ENCODE measurements around the gene CAMK2D.
A peak's percentile ranks its signal among the peaks of the same experiment; 100 is the strongest.
"Not testable (repeated sequence)": the region's sequence is repeated elsewhere in the genome, so short reads cannot be mapped to it uniquely, and the experiment has no call there.

The CAMK2D gene

DNA sequence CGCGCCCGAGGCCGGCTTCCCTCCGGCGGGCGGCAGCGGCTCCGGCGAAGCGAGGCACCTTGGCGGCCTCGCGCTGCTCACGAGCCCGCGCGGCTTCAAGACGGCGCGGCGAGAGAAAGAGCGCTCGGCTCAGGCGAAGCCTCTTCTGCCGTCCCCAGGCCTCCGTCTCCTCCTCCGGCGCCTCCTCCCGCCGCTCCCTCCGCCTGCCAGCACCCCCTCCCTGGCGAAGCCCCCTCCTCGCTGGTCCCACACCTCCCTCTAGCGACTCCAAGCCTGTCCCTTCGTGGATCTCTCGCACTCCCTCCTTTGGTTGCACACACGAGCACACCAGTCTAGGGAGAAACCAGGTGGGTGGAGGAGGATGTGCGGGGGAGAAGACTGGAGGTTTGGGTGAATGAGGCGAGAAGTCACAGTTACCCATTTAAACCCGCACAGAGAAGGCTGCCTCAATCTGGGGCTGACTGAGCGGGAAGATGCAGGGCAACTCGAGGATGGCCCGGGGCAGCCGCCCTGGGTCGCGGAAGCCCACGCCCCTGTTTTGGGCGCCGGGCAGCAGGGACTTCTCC lies at the start of gene CAMK2D:
Gene CAMK2D, minus strand, starts transcription at position 119 of the 566 bp plus-strand sequence. CDS start 670 bp downstream, outside the sequence.
- DNase-seq (ENCODE audit: low read depth): peak; percentile 69

DNA sequence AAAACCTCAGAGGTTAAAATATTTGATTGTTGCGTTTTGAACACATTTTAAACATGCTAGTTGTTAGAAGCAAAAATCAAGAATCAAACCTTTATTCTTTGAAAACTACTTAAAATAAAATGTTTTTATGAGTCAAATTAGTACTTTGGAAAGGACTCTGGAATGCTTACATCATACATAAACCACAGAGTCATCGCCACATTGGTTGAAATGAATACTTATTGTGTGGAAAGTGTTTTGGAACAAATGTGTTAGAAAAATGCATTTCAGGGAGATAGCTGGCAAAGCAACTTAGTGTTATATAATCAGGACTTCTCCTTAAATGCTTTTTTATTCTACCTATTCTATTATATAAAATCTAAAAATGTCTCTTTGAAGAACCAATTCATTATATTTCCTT lies 49.4 kb upstream of the CAMK2D start:
- DNase-seq (ENCODE audit: low read depth): no peak

DNA sequence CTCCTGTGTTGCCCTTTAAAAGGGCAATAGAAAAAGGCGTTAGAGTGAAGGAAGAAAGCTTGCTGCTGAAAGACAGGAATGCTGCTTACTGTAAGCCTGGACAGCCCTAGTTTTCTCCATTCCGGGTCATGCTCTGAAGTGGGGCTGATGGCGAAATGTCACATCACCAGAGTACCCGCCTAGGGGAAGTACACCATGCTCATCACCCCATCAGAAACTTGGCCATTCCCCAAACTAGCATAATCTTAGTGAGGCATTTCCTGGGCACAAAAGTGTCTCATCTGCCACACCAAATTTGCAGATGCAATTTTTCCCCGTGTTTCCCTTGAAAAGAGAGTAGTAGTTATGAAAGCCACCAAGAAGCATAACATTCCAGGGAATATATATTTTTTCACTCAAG lies 47.8 kb upstream of the CAMK2D start:
- no peak for DNase-seq (ENCODE audit: low read depth)

DNA sequence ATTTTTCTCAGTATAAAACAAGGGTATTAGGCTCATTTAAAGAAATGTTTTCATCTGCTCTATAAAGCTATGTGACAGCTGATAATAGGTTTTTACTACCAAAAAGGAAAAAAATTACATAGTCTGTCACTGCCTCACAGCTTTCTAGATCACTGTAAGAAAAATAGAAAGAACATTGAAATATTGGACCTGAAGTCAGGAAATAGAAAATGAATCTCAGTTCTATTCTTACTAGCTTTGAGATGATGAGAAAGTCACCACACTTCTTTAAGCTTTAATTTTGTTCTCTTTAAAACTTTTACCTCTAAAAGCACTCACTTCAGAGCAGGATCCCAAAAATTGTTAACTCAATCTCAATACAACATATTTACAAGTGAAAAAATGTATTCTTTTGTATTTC lies 45.3 kb upstream of the CAMK2D start:
- DNase-seq (ENCODE audit: low read depth): no peak

DNA sequence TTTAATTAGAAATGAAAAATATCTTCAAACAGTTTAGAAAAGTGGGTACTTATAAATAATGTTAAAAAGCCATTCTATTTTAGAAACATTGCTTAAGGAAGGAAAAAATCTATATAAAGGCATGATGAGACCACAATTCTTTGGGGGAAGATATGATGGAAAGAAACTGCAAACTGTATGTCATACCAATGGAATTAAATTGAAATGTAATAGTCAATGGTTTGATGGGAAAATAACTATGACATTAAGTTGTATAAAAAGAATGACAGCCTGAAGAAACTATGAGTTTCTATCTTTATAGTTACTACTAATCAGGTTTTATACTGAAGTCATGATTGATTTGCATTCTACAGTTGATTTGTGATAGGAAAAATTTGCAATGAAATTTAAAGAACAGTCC lies 40.3 kb upstream of the CAMK2D start:
- DNase-seq (ENCODE audit: low read depth): no peak

- DNase-seq (ENCODE audit: low read depth): not testable (repeated sequence)
Observed at GRCh38 chr4:113796381-113796780, 34.8 kb upstream of the CAMK2D start.

- DNase-seq (ENCODE audit: low read depth): no peak
Observed at GRCh38 chr4:113790478-113790877, 28.9 kb upstream of the CAMK2D start.

GRCh38 chr4:113788888-113789287 lies 27.4 kb upstream of the CAMK2D start:
- DNase-seq (ENCODE audit: low read depth): no peak

- no peak for DNase-seq (ENCODE audit: low read depth)
Observed at GRCh38 chr4:113785781-113786180, 24.2 kb upstream of the CAMK2D start.

GRCh38 chr4:113784497-113785250 lies 23.1 kb upstream of the CAMK2D start:
- no peak for DNase-seq (ENCODE audit: low read depth)

DNA sequence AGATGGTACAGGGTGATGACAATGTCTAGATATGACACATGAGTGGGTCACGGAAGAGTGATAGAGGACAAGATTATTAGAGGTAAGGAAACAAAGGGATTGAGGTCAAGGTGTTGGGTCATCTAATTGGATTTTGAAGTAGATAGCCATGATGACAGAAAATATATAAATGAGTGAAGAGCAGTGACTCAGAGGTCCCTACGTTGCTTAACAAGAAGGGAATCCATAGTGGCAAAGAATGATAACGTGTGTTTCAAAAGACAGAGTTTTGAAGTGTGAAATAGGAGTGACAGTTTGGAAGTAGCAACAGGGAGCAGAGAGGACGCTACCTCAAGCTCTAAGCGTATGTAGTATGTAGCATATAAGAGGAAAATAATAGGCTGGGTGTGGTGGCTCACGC lies 22.2 kb upstream of the CAMK2D start:
- DNase-seq (ENCODE audit: low read depth): no peak

GRCh38 chr4:113783289-113783688 lies 21.8 kb upstream of the CAMK2D start:
- no peak for DNase-seq (ENCODE audit: low read depth)

GRCh38 chr4:113781439-113782040 lies 20.0 kb upstream of the CAMK2D start:
- DNase-seq (ENCODE audit: low read depth): no peak

- no peak for DNase-seq (ENCODE audit: low read depth)
Observed at GRCh38 chr4:113776679-113777078, 15.1 kb upstream of the CAMK2D start.

GRCh38 chr4:113776016-113776415 lies 14.5 kb upstream of the CAMK2D start:
- DNase-seq (ENCODE audit: low read depth): no peak

DNA sequence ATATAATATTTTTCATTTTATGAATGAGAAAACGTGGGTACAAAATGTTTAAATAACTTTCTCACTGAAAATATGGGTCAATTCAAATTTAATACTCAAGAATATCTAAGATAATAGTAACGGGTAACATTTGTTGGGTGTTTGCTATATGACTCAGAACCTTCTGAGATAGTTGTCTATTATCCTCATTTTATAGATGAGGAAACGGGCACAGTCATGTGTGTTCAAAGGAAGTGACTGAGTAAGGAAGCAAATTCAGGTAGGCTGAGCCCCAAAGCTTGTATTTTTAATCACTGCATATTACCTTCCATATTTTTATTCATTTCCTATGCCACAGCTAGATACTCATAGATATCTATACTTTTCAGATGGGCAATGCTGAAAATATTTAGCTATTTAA lies 12.2 kb upstream of the CAMK2D start:
- DNase-seq (ENCODE audit: low read depth): no peak

DNA sequence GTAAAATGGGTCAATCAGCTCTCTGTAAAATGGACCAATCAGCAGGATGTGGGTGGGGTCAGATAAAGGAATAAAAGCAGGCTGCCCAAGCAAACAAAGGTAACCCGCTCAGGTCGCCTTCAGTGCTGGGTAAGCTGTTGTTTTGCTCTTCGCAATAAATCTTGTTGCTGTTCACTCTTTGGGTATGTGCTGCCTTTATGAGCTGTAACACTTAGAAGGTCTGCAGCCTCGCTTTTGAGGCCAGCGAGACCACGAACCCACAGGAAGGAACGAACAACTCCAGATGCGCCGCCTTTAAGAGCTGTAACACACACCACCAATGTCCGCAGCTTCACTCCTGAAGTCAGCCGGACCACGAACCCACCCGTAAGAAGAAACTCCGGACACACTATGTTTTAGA lies 11.5 kb upstream of the CAMK2D start:
- no peak for DNase-seq (ENCODE audit: low read depth)

- DNase-seq (ENCODE audit: low read depth): no peak
Observed at GRCh38 chr4:113772319-113772718, 10.8 kb upstream of the CAMK2D start.

DNA sequence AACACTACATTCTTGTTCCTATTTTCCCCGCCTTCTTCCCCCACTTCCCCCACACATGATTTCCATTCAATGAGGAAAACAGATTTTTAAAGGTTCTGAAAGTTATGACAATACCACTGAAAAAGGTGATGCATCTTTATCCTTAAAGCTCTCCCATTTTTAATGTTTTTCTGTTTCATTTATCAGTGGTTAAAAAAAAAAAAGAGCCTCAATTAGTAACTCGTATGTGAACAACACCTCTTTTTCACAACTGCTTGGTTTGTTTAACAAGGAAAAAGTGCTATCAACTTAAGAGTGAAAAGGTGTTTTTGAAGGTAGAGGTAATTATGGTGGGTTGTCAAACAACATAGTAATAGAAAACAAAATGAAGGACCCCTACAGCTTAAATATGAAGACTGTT lies 8.2 kb upstream of the CAMK2D start:
- DNase-seq (ENCODE audit: low read depth): no peak

DNA sequence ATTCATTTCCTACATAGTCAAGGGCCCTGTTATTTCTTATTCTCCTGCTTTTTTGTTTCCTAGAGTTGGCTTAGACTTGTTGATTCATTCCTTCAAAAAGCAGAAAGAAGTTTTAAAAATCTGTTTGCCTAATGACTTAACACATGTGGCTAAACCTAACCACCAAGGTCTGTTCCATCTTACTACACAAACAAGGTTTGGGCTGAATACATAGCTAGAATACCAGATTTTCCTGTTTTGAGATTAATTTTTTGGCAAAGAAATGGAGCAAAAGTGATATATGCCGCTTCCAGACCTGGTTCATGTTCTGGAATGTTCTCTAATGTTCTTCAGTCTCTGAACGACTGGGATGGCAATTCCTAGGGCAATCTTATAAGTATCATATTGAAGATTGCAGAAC lies 7.4 kb upstream of the CAMK2D start:
- DNase-seq (ENCODE audit: low read depth): no peak

DNA sequence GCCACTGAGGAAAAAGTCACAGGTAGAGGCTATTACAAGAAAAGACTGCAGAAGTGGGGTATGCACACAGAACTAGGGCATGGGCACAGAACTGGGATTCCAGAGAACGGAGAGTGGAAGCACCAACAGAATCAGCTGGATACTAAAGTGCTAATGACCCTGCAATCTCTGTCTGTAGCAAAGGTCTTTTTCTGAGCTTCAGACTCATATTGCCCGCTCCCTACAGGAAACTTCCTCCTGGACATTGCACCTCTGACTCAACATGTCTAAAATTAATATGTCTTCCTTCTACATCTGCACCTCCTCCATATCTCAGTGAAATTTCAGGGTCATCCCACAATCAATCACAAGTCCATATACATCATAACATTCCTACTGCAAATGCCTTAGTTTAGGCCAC lies 5.3 kb upstream of the CAMK2D start:
- no peak for DNase-seq (ENCODE audit: low read depth)

DNA sequence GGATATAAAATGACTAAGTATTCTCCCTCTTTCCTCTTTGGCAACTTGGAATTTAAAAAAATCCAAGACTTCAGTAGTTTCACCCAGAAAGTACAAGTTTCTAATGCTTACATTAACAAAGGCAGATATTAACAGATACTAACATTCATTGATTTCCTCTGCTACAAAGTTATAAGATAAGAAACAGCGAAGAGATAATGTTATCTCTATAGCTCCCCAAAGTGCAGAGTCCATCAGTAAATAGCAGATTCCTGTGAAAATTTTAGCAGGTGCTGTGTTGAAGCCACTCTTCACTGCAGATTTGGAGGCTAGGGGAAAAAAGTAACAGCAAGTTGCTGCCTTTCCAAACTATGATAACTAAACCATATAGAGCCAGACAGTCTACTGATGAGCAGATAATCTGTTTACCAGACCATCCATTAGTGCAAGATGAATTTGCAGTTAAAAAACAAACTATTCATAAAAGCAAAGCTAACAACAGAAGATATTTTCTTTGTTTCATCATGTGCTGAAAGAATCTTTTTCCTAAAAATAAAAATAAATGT lies 3.3 kb upstream of the CAMK2D start:
- DNase-seq (ENCODE audit: low read depth): no peak

- not testable (repeated sequence) for DNase-seq (ENCODE audit: low read depth)
Observed at GRCh38 chr4:113763923-113764322, 2.4 kb upstream of the CAMK2D start.

DNA sequence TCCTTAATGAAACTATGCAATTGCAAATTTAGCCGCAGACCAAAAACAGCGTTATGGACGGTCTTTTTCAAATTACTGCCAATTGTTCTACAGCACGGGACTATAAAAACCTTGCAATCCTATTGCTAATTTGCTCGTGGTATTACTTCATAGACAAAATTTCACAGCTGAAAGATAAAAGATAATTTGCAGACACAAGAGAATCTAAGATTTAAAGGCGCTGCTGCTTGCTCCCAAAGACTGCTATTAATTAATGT lies 1.4 kb upstream of the CAMK2D start:
- DNase-seq (ENCODE audit: low read depth): no peak
